Mesenchymal stem cell (in vitro differentiated cells and primary cell): ENCODE measurements around the gene DUS1L.

Experiments
- DNase-seq: peaks from one replicate; pipeline ENCODE4 v3.0.0-alpha.2; 2013
- H2AFZ ChIP-seq: one replicate; pipeline ENCODE4 v1.6.1; 2013; ENCODE audit warnings: low read depth, mild to moderate bottlenecking, control low read depth, inconsistent platforms, low read length, moderate library complexity
- H2AK5ac ChIP-seq: 2 replicates; pipeline ENCODE4 v1.6.1; 2013; ENCODE audit warnings: low read length, moderate library complexity, mild to moderate bottlenecking, inconsistent platforms; ENCODE audit not compliant: severe bottlenecking
- H2BK120ac ChIP-seq: one replicate; pipeline ENCODE4 v1.6.1; 2013; ENCODE audit warnings: low read depth, mild to moderate bottlenecking, inconsistent platforms, low read length, moderate library complexity
- H2BK12ac ChIP-seq, 2 experiments: one replicate each; pipeline ENCODE4 v1.6.1; 2013; ENCODE audit warnings: inconsistent platforms in 2 of 2, low read length in 2 of 2, mild to moderate bottlenecking in 2 of 2, moderate library complexity in 2 of 2, control low read depth in 1 of 2
- H2BK15ac ChIP-seq: one replicate; pipeline ENCODE4 v1.6.1; 2013; ENCODE audit warnings: mild to moderate bottlenecking, low read depth, inconsistent platforms; ENCODE audit not compliant: poor library complexity, severe bottlenecking
- H2BK5ac ChIP-seq: 2 replicates; pipeline ENCODE4 v1.6.1; 2013; ENCODE audit warnings: low read depth, mild to moderate bottlenecking, low read length, control low read depth, inconsistent platforms; ENCODE audit not compliant: poor library complexity, severe bottlenecking
- H3K14ac ChIP-seq, 2 experiments: one replicate each; pipeline ENCODE4 v1.6.1; 2013; ENCODE audit warnings: inconsistent platforms in 2 of 2, low read length in 2 of 2, control low read depth in 1 of 2, mild to moderate bottlenecking in 1 of 2, moderate library complexity in 1 of 2
- H3K18ac ChIP-seq, 2 experiments: one replicate each; pipeline ENCODE4 v1.6.1; 2013; ENCODE audit warnings: inconsistent platforms in 2 of 2, low read length in 2 of 2, control low read depth in 1 of 2, low read depth in 1 of 2, mild to moderate bottlenecking in 1 of 2
- H3K23ac ChIP-seq, 2 experiments: one replicate each; pipeline ENCODE4 v1.6.1; 2013; ENCODE audit warnings: inconsistent platforms in 2 of 2, low read length in 2 of 2, mild to moderate bottlenecking in 2 of 2, moderate library complexity in 2 of 2, control low read depth in 1 of 2
- H3K27ac ChIP-seq: 2 replicates; pipeline ENCODE4 v1.5.1; 2013; ENCODE audit warnings: mild to moderate bottlenecking, moderate library complexity, low read length, control low read depth, inconsistent platforms; ENCODE audit not compliant: poor library complexity, severe bottlenecking
- H3K27me3 ChIP-seq, 2 experiments: 2 replicates each; pipeline versions ENCODE4 v1.6.1 to v1.7.0; 2013; ENCODE audit warnings: low read length in 2 of 2, mild to moderate bottlenecking in 2 of 2, moderate library complexity in 2 of 2, control low read depth in 1 of 2, inconsistent platforms in 1 of 2; ENCODE audit not compliant: control insufficient read depth in 1 of 2, insufficient read depth in 1 of 2
- H3K36me3 ChIP-seq, 2 experiments: 2 replicates each; pipeline versions ENCODE4 v1.6.1 to v1.7.0; 2013; ENCODE audit warnings: low read length in 2 of 2, control low read depth in 1 of 2, inconsistent platforms in 1 of 2, low read depth in 1 of 2, mild to moderate bottlenecking in 1 of 2; ENCODE audit not compliant: insufficient read depth in 2 of 2, control insufficient read depth in 1 of 2
- H3K4ac ChIP-seq, 2 experiments: one replicate each; pipeline ENCODE4 v1.6.1; 2013; ENCODE audit warnings: inconsistent platforms in 2 of 2, low read length in 2 of 2, mild to moderate bottlenecking in 2 of 2, moderate library complexity in 2 of 2, control low read depth in 1 of 2, low read depth in 1 of 2
- H3K4me1 ChIP-seq: 2 replicates; pipeline ENCODE4 v1.6.1; 2013; ENCODE audit warnings: low read depth, low read length, control low read depth; ENCODE audit not compliant: control insufficient read depth, insufficient read depth
- H3K4me2 ChIP-seq: 2 replicates; pipeline ENCODE4 v1.6.1; 2013; ENCODE audit warnings: low read length, mild to moderate bottlenecking, inconsistent platforms; ENCODE audit not compliant: poor library complexity, severe bottlenecking
- H3K4me3 ChIP-seq, 2 experiments: 2 replicates each; pipeline versions ENCODE4 v1.5.1 to v1.7.0; 2013; ENCODE audit warnings: low read length in 2 of 2, mild to moderate bottlenecking in 2 of 2, control low read depth in 1 of 2, low read depth in 1 of 2; ENCODE audit not compliant: insufficient read depth in 1 of 2
- H3K79me1 ChIP-seq: replicated peaks from 2 replicates; pipeline ENCODE4 v1.6.1; 2013; ENCODE audit warnings: mild to moderate bottlenecking, control low read depth, low read length, inconsistent platforms; ENCODE audit not compliant: poor library complexity, severe bottlenecking
- H3K9ac ChIP-seq: 2 replicates; pipeline ENCODE4 v1.7.0; 2013; ENCODE audit warnings: mild to moderate bottlenecking, low read length, moderate library complexity
- H3K9me3 ChIP-seq: 2 replicates; pipeline ENCODE4 v1.7.0; 2013; ENCODE audit warnings: mild to moderate bottlenecking, low read length; ENCODE audit not compliant: control insufficient read depth
- H4K8ac ChIP-seq: one replicate; pipeline ENCODE4 v1.6.1; 2013; ENCODE audit warnings: inconsistent platforms, mild to moderate bottlenecking, low read length, moderate library complexity
- H4K91ac ChIP-seq: one replicate; pipeline ENCODE4 v1.6.1; 2013; ENCODE audit warnings: mild to moderate bottlenecking, low read length, inconsistent platforms
- WGBS: methylation state at CpG from one replicate; pipeline ENCODE4 v1.1.7; 2013; ENCODE audit warnings: mixed read lengths; 5-methylcytosine and 5-hydroxymethylcytosine counted together

Gene DUS1L

GRCh38 chr17:82060001-82060380 is 5.6 kb downstream of the DUS1L start:
- no peak overlapping the region for H2BK12ac ChIP-seq
- peaks cover 23% of the 10 kb centered on the region for H3K4me1 ChIP-seq
- no peak overlapping the region for H2BK120ac ChIP-seq
- no peak overlapping the region for H2BK5ac ChIP-seq
- H2AFZ ChIP-seq, result no peak overlapping the region
- no peak overlapping the region for H2AK5ac ChIP-seq
- H3K9me3 ChIP-seq, result no peaks in the 10 kb centered on the region
- H3K27me3 ChIP-seq, result no peaks in the 10 kb centered on the region
- H3K4ac ChIP-seq, result no peak overlapping the region
- H3K23ac ChIP-seq, result no peak overlapping the region
- H3K36me3 ChIP-seq, result peaks cover 78 to 94% of the 10 kb centered on the region in 2 experiments
- H3K14ac ChIP-seq, result no peak overlapping the region
- no peak overlapping the region for H4K8ac ChIP-seq
- H3K4me2 ChIP-seq, result no peak overlapping the region
- peaks cover 21% of the 10 kb centered on the region for H3K79me1 ChIP-seq
- H3K27ac ChIP-seq, result no peak overlapping the region
- H3K9ac ChIP-seq, result no peak overlapping the region
- H3K4me3 ChIP-seq, result no peak overlapping the region
- H3K18ac ChIP-seq, result no peak overlapping the region
- no peak for DNase-seq
- 94% methylated on average over 16 of the region's 16 CpGs for WGBS
- H4K91ac ChIP-seq, result no peak overlapping the region
- H2BK15ac ChIP-seq, result no peak overlapping the region

- Histone ChIP-seq H3K4ac (no peak overlapping the region), H3K4me3 (no peak overlapping the region), H2BK12ac (no peak overlapping the region), H3K18ac (no peak overlapping the region), H2AFZ (no peak overlapping the region), H3K23ac (no peak overlapping the region), H3K27me3 (no peaks in the 10 kb centered on the region), H3K36me3 (peaks cover 84 to 98% of the 10 kb centered on the region in 2 experiments), H3K9me3 (no peaks in the 10 kb centered on the region), H3K4me2 (no peak overlapping the region), H4K91ac (no peak overlapping the region), H4K8ac (no peak overlapping the region), H3K9ac (no peak overlapping the region), H3K4me1 (peaks cover 17% of the 10 kb centered on the region), H3K27ac (no peak overlapping the region), H2BK5ac (no peak overlapping the region), H2AK5ac (no peak overlapping the region), H3K14ac (no peak overlapping the region), H2BK15ac (no peak overlapping the region), H3K79me1 (peaks cover 27% of the 10 kb centered on the region), H2BK120ac (no peak overlapping the region)
- DNase-seq, result no peak
- 91% methylated on average over 19 of the region's 19 CpGs for WGBS
Observed at GRCh38 chr17:82059272-82060000, 6.2 kb downstream of the DUS1L start.

GRCh38 chr17:82058855-82059249 is 6.8 kb downstream of the DUS1L start:
- H3K4me2 ChIP-seq, result no peak overlapping the region
- peaks cover 30% of the 10 kb centered on the region for H3K79me1 ChIP-seq
- WGBS, result 95% methylated on average over 10 of the region's 10 CpGs
- no peak overlapping the region for H4K91ac ChIP-seq
- peaks cover 90 to 100% of the 10 kb centered on the region in 2 experiments for H3K36me3 ChIP-seq
- no peak overlapping the region for H2BK12ac ChIP-seq
- no peak overlapping the region for H2BK5ac ChIP-seq
- no peak overlapping the region for H3K9ac ChIP-seq
- H3K27me3 ChIP-seq, result no peaks in the 10 kb centered on the region
- H3K9me3 ChIP-seq, result no peaks in the 10 kb centered on the region
- no peak overlapping the region for H2AK5ac ChIP-seq
- no peak overlapping the region for H2AFZ ChIP-seq
- H3K23ac ChIP-seq, result no peak overlapping the region
- H2BK15ac ChIP-seq, result no peak overlapping the region
- no peak overlapping the region for H3K4ac ChIP-seq
- peaks cover 13% of the 10 kb centered on the region for H3K4me1 ChIP-seq
- H4K8ac ChIP-seq, result peak overlapping the region; percentile 12
- H2BK120ac ChIP-seq, result no peak overlapping the region
- no peak overlapping the region for H3K14ac ChIP-seq
- H3K27ac ChIP-seq, result no peak overlapping the region
- no peak overlapping the region for H3K18ac ChIP-seq
- no peak overlapping the region for H3K4me3 ChIP-seq
- DNase-seq, result no peak

GRCh38 chr17:82058230-82058854 is 7.3 kb downstream of the DUS1L start:
- H3K27me3 ChIP-seq, result no peaks in the 10 kb centered on the region
- H3K23ac ChIP-seq, result no peak overlapping the region
- H3K9ac ChIP-seq, result no peak overlapping the region
- no peak overlapping the region for H2AK5ac ChIP-seq
- no peak overlapping the region for H3K4me3 ChIP-seq
- no peak overlapping the region for H2BK12ac ChIP-seq
- H3K18ac ChIP-seq, result no peak overlapping the region
- H3K4me2 ChIP-seq, result no peak overlapping the region
- H3K4me1 ChIP-seq, result peaks cover 15% of the 10 kb centered on the region
- no peak overlapping the region for H4K91ac ChIP-seq
- no peak overlapping the region for H2BK15ac ChIP-seq
- no peaks in the 10 kb centered on the region for H3K9me3 ChIP-seq
- H2AFZ ChIP-seq, result no peak overlapping the region
- H3K14ac ChIP-seq, result no peak overlapping the region
- no peak overlapping the region for H3K27ac ChIP-seq
- H4K8ac ChIP-seq, result no peak overlapping the region
- no peak overlapping the region for H2BK120ac ChIP-seq
- DNase-seq, result no peak
- no peak overlapping the region for H3K4ac ChIP-seq
- peaks cover 35% of the 10 kb centered on the region for H3K79me1 ChIP-seq
- H3K36me3 ChIP-seq, result peaks cover 89 to 100% of the 10 kb centered on the region in 2 experiments
- WGBS, result 95% methylated on average over 17 of the region's 17 CpGs
- no peak overlapping the region for H2BK5ac ChIP-seq
